ENCODE data around the gene RDH5. TPM values are rescaled to one million over a fixed set of nuclear protein-coding genes. Genes with fewer than 3 reads are reported as not detected.

The RDH5 gene
- total RNA-seq, 1 donor from 2014 or later, result 16.5 TPM

- Mint-ChIP-seq H3K4me1 (peaks cover 19% of the 10 kb centered on the region), H3K36me3 (ENCODE audit: low read depth) (no peaks in the 10 kb centered on the region), H3K4me3 (no peak overlapping the region), H3K27me3 (no peaks in the 10 kb centered on the region), H3K9me3 (no peaks in the 10 kb centered on the region), H3K27ac (no peak overlapping the region)
- DNase-seq (no peak), ATAC-seq (ENCODE audit: low read depth) (no peak)
- ChIA-PET POLR2A (interaction anchor here (0.7 to 2.2 kb wide), 2 partner anchors 12 to 191 kb away, joined by 3 to 9 read pairs; no protein-coding TSS in a partner anchor), CTCF (interaction anchor here (3.5 to 5.0 kb wide), 3 partner anchors 12 to 196 kb away, joined by 29 to 51 read pairs (median 33); partner anchors contain the start of genes BLOC1S1 and DGKA)
- no peak for TF ChIP-seq CTCF (IDR thresholded peaks at IDR 0.05)
- intact Hi-C loops (cut with micrococcal nuclease), result no loop called here
Observed at GRCh38 chr12:55736076-55736475, 15.9 kb downstream of the RDH5 start.

GRCh38 chr12:55736780-55737580 is 16.8 kb downstream of the RDH5 start:
- ChIA-PET POLR2A (interaction anchor here (0.7 to 2.3 kb wide), 5 partner anchors 7 to 381 kb away, joined by 3 to 28 read pairs (median 9); partner anchors contain the start of genes CD63, RAB5B and ZC3H10), CTCF (interaction anchor here (1.2 to 5.0 kb wide), 12 partner anchors 7 to 195 kb away, joined by 3 to 51 read pairs (median 11); partner anchors contain the start of genes BLOC1S1, CD63, DGKA and DNAJC14)
- Mint-ChIP-seq H3K36me3 (ENCODE audit: low read depth) (no peaks in the 10 kb centered on the region), H3K27me3 (no peaks in the 10 kb centered on the region), H3K4me3 (peak overlapping the region; percentile 70), H3K9me3 (no peaks in the 10 kb centered on the region), H3K27ac (peak overlapping the region; percentile 91), H3K4me1 (peaks cover 20% of the 10 kb centered on the region)
- intact Hi-C loops (cut with micrococcal nuclease), result loop anchor here (1.0 kb wide), 3 partner anchors 13 to 548 kb away; no protein-coding TSS in a partner anchor
- TF ChIP-seq CTCF (IDR thresholded peaks at IDR 0.05), result no peak
- ATAC-seq (ENCODE audit: low read depth), result peak; percentile 36
- DNase-seq, result no peak

GRCh38 chr12:55737581-55738122 is 17.5 kb downstream of the RDH5 start:
- Mint-ChIP-seq H3K4me3 (peak overlapping the region; percentile 92), H3K27ac (peak overlapping the region; percentile 91), H3K9me3 (no peaks in the 10 kb centered on the region), H3K27me3 (no peaks in the 10 kb centered on the region), H3K4me1 (peaks cover 25% of the 10 kb centered on the region), H3K36me3 (ENCODE audit: low read depth) (no peaks in the 10 kb centered on the region)
- DNase-seq (no peak), ATAC-seq (ENCODE audit: low read depth) (no peak)
- TF ChIP-seq CTCF (IDR thresholded peaks at IDR 0.05), result no peak
- intact Hi-C loops (cut with micrococcal nuclease), result loop anchor here (1.0 to 2.0 kb wide), 16 partner anchors 8 to 731 kb away; partner anchors contain the start of genes CD63, NABP2, PA2G4 and PYM1
- POLR2A ChIA-PET, result interaction anchor here (0.6 to 2.7 kb wide), 21 partner anchors 8 to 485 kb away, joined by 3 to 28 read pairs (median 5); partner anchors contain the start of genes BLOC1S1, CD63, DGKA and DNAJC14
- CTCF ChIA-PET, result interaction anchor here (1.0 to 5.0 kb wide), 33 partner anchors 8 to 549 kb away, joined by 3 to 58 read pairs (median 6); partner anchors contain the start of genes BLOC1S1, CD63, DGKA and DNAJC14

- intact Hi-C loops (cut with micrococcal nuclease), result loop anchor here (1.0 to 2.0 kb wide), 14 partner anchors 9 to 730 kb away; partner anchors contain the start of genes ANKRD52, CD63, NABP2 and PA2G4
- TF ChIP-seq CTCF (IDR thresholded peaks at IDR 0.05), result peak; percentile 73
- peak; percentile 65 for DNase-seq
- ChIA-PET CTCF (interaction anchor here (0.6 to 5.0 kb wide), 43 partner anchors 9 to 549 kb away, joined by 3 to 58 read pairs (median 5); partner anchors contain the start of genes BLOC1S1, CD63, DGKA and DNAJC14), POLR2A (interaction anchor here (0.5 to 2.7 kb wide), 28 partner anchors 9 to 1459 kb away, joined by 3 to 28 read pairs (median 4); partner anchors contain the start of genes BLOC1S1, CBX5, CD63 and COQ10A)
- H3K36me3 Mint-ChIP-seq (ENCODE audit: low read depth), result no peaks in the 10 kb centered on the region
- H3K9me3 Mint-ChIP-seq, result no peaks in the 10 kb centered on the region
- peak; percentile 87 for ATAC-seq (ENCODE audit: low read depth)
- peaks cover 27% of the 10 kb centered on the region for H3K4me1 Mint-ChIP-seq
- H3K27me3 Mint-ChIP-seq, result no peaks in the 10 kb centered on the region
- H3K27ac Mint-ChIP-seq, result peak overlapping the region; percentile 91
- peak overlapping the region; percentile 92 for H3K4me3 Mint-ChIP-seq
Observed at GRCh38 chr12:55738123-55739024, 18.2 kb downstream of the RDH5 start.
